Measurements from ENCODE around the gene NFAT5. TPM values are rescaled to one million over a fixed set of nuclear protein-coding genes. Genes with fewer than 3 reads are reported as not detected.
A peak's percentile ranks its signal among the peaks of the same experiment; 100 is the strongest.

Gene NFAT5
- total RNA-seq, 4 donors from 2014 or later, result 76.1 to 122 (median 102) TPM

- Histone ChIP-seq H3K27ac (no peak overlapping the region), H3K27me3 (no peaks in the 10 kb centered on the region), H3K9me3 (no peaks in the 10 kb centered on the region), H3K36me3 (no peaks in the 10 kb centered on the region), H3K4me3 (replicated peaks in 1 of 3) (no peak overlapping the region), H3K4me1 (peaks cover 8 to 37% of the 10 kb centered on the region in 2 donors)
- WGBS, 2 donors, result 94 to 97% methylated on average over 3 of the region's 3 CpGs
- intact Hi-C loops (cut with DNase I), result loop anchor here (10.0 kb wide), 1 partner anchor 168 kb away; no protein-coding TSS in a partner anchor
- DNase-seq, result no peak
- TF ChIP-seq CTCF (IDR thresholded peaks at IDR 0.05) (no peak), POLR2A (IDR thresholded peaks at IDR 0.05) (no peak)
Measured at GRCh38 chr16:69562813-69563212, 3.0 kb upstream of the NFAT5 start.

- DNase-seq, result no peak
- Histone ChIP-seq H3K27ac (peak overlapping the region in 2 of 3 donors; percentile 96 to 99), H3K4me1 (peaks cover 16 to 39% of the 10 kb centered on the region in 2 donors), H3K9me3 (no peaks in the 10 kb centered on the region), H3K36me3 (no peaks in the 10 kb centered on the region), H3K4me3 (replicated peaks in 1 of 3) (no peak overlapping the region), H3K27me3 (no peaks in the 10 kb centered on the region)
- no peak for TF ChIP-seq POLR2A (IDR thresholded peaks at IDR 0.05)
- TF ChIP-seq CTCF (IDR thresholded peaks at IDR 0.05), result no peak
- 79 to 80% methylated on average over 13 of the region's 13 CpGs for WGBS, 2 donors
- intact Hi-C loops (cut with DNase I), result loop anchor here (10.0 kb wide), 1 partner anchor 169 kb away; no protein-coding TSS in a partner anchor
Measured at GRCh38 chr16:69563605-69564580, 1.9 kb upstream of the NFAT5 start.

GRCh38 chr16:69564845-69565670, 708 bp upstream of the NFAT5 start:
- peak overlapping the region in 2 of 3 donors; percentile 39 to 100 for H3K4me3 ChIP-seq (replicated peaks in 1 of 3)
- H3K27me3 ChIP-seq, result no peaks in the 10 kb centered on the region
- H3K4me1 ChIP-seq, result peaks cover 25 to 43% of the 10 kb centered on the region in 2 donors
- H3K27ac ChIP-seq, result peak overlapping the region; percentile 88 to 99 (median 96)
- H3K9me3 ChIP-seq, result no peaks in the 10 kb centered on the region
- H3K36me3 ChIP-seq, result no peaks in the 10 kb centered on the region
- 6 to 9% methylated on average over 15 to 19 of the region's 31 CpGs for WGBS, 2 donors
- intact Hi-C loops (cut with DNase I), result loop anchor here (10.0 kb wide), 1 partner anchor 170 kb away; no protein-coding TSS in a partner anchor
- no peak for DNase-seq
- TF ChIP-seq CTCF (IDR thresholded peaks at IDR 0.05), result peak in 1 of 6 experiments; percentile 12
- no peak for TF ChIP-seq POLR2A (IDR thresholded peaks at IDR 0.05)

- intact Hi-C loops (cut with DNase I), result loop anchor here (10.0 kb wide), 1 partner anchor 172 kb away; no protein-coding TSS in a partner anchor
- peak overlapping the region; percentile 93 to 100 (median 96) for H3K4me3 ChIP-seq (replicated peaks in 1 of 3)
Measured at GRCh38 chr16:69566240-69566980, 644 bp downstream of the NFAT5 start.

More at GRCh38 chr16:69566240-69566980, 644 bp downstream of the NFAT5 start:
- Histone ChIP-seq H3K27ac (peak overlapping the region; percentile 96 to 99 (median 98)), H3K27me3 (no peaks in the 10 kb centered on the region), H3K9me3 (no peaks in the 10 kb centered on the region), H3K4me1 (peaks cover 27 to 45% of the 10 kb centered on the region in 2 donors), H3K36me3 (no peaks in the 10 kb centered on the region)
- 0% methylated on average over 22 to 29 of the region's 75 CpGs for WGBS, 2 donors
- peak in 1 of 2 donors; percentile 70 for TF ChIP-seq POLR2A (IDR thresholded peaks at IDR 0.05)
- no peak for TF ChIP-seq CTCF (IDR thresholded peaks at IDR 0.05)
- DNase-seq, result peak; percentile 66
